ENCODE results near the gene CHTOP. TPM values are rescaled to one million over a fixed set of nuclear protein-coding genes. Genes with fewer than 3 reads are reported as not detected.
A peak's percentile ranks its signal among the peaks of the same experiment; 100 is the strongest.

The CHTOP gene
- total and polyA plus RNA-seq, 2 of the 13 experiments (the other 11 are each of a cell fraction or from before 2014, with no cell fraction given) = 38.0 to 51.9 TPM

DNA sequence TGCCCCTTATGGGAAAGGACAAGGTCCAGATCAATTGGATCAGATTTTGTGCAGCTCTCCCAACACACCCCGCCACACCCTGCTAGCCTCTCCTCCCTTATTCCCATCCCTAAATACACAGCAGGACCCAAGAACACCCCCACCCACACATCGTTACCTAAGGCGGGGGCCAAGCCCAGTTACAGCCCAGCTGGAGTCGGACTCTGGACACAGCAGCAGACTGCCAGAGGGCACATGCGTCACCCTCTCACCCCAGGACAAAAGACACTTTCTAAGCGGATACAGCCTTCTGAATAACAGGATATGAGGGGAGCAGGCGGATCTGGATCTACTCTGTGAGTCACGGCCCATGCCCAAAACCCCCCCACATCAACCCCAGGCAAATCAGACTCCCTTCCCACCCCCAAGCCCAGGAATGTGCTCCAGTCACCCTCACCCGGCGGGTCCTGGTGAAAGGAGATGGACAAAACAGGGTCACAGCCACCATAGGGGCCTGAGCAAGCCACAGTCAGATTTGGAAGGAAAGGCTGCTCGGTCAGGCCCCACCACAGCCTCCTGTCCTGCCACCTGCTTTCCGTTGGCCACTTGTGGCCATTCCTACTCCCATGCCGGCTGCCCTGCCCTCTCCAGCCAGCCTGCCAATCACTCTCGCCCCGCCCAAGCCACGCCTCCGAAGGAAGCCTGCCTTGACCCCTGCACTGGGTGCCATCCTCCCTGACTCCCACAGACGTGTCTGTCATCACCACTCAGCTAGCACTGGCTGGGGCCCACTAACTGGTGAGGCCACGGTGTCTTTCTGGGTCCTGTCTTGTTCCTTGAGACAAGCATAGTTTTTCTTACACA, 24.9 kb upstream of the CHTOP start (continued):
- no peak for TF ChIP-seq MIER3 (CRISPR knock-in tag; IDR thresholded peaks at IDR 0.05; ENCODE audit: borderline replicate concordance)
- no peak for TF ChIP-seq ZSCAN12 (CRISPR knock-in tag; IDR thresholded peaks at IDR 0.05)
- TF ChIP-seq ZNF564 (CRISPR knock-in tag; IDR thresholded peaks at IDR 0.05) = no peak
- TF ChIP-seq EEA1 (CRISPR knock-in tag; IDR thresholded peaks at IDR 0.05; ENCODE audit: borderline replicate concordance) = no peak
- TF ChIP-seq ZNF17 (CRISPR knock-in tag; IDR thresholded peaks at IDR 0.05) = no peak
- no peak; the same call in 1 of the 2 replicates for TF ChIP-seq ZFP37 (CRISPR knock-in tag; IDR thresholded peaks at IDR 0.05; ENCODE audit: borderline replicate concordance)
- peak; percentile 36 for TF ChIP-seq XRCC5 (optimal IDR thresholded peaks at IDR 0.05; ENCODE audit: low read length)
- TF ChIP-seq KLF11 (CRISPR knock-in tag; IDR thresholded peaks at IDR 0.05) = no peak
- TF ChIP-seq CBX2 (IDR thresholded peaks at IDR 0.05; ENCODE audit: low read depth, low read length) = no peak
- TF ChIP-seq CBX2 (CRISPR knock-in tag; IDR thresholded peaks at IDR 0.05; ENCODE audit: low read depth) = no peak
- TF ChIP-seq, protein P1, sequence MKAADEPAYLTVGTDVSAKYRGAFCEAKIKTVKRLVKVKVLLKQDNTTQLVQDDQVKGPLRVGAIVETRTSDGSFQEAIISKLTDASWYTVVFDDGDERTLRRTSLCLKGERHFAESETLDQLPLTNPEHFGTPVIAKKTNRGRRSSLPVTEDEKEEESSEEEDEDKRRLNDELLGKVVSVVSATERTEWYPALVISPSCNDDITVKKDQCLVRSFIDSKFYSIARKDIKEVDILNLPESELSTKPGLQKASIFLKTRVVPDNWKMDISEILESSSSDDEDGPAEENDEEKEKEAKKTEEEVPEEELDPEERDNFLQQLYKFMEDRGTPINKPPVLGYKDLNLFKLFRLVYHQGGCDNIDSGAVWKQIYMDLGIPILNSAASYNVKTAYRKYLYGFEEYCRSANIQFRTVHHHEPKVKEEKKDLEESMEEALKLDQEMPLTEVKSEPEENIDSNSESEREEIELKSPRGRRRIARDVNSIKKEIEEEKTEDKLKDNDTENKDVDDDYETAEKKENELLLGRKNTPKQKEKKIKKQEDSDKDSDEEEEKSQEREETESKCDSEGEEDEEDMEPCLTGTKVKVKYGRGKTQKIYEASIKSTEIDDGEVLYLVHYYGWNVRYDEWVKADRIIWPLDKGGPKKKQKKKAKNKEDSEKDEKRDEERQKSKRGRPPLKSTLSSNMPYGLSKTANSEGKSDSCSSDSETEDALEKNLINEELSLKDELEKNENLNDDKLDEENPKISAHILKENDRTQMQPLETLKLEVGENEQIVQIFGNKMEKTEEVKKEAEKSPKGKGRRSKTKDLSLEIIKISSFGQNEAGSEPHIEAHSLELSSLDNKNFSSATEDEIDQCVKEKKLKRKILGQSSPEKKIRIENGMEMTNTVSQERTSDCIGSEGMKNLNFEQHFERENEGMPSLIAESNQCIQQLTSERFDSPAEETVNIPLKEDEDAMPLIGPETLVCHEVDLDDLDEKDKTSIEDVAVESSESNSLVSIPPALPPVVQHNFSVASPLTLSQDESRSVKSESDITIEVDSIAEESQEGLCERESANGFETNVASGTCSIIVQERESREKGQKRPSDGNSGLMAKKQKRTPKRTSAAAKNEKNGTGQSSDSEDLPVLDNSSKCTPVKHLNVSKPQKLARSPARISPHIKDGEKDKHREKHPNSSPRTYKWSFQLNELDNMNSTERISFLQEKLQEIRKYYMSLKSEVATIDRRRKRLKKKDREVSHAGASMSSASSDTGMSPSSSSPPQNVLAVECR (CRISPR knock-in tag; IDR thresholded peaks at IDR 0.05; ENCODE audit: borderline replicate concordance) = peak; percentile 57; the same call in 1 of the 2 replicates
- TF ChIP-seq ZNF670 (CRISPR knock-in tag; IDR thresholded peaks at IDR 0.05; ENCODE audit: borderline replicate concordance) = peak; percentile 83; the same call in 1 of the 2 replicates
- no peak for TF ChIP-seq SP1 (IDR thresholded peaks at IDR 0.05)
- peak; percentile 85 for TF ChIP-seq SP1 (CRISPR knock-in tag; IDR thresholded peaks at IDR 0.05)
- TF ChIP-seq, protein P2, sequence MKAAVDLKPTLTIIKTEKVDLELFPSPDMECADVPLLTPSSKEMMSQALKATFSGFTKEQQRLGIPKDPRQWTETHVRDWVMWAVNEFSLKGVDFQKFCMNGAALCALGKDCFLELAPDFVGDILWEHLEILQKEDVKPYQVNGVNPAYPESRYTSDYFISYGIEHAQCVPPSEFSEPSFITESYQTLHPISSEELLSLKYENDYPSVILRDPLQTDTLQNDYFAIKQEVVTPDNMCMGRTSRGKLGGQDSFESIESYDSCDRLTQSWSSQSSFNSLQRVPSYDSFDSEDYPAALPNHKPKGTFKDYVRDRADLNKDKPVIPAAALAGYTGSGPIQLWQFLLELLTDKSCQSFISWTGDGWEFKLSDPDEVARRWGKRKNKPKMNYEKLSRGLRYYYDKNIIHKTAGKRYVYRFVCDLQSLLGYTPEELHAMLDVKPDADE (CRISPR knock-in tag; IDR thresholded peaks at IDR 0.05) = no peak
- TF ChIP-seq, protein P3, sequence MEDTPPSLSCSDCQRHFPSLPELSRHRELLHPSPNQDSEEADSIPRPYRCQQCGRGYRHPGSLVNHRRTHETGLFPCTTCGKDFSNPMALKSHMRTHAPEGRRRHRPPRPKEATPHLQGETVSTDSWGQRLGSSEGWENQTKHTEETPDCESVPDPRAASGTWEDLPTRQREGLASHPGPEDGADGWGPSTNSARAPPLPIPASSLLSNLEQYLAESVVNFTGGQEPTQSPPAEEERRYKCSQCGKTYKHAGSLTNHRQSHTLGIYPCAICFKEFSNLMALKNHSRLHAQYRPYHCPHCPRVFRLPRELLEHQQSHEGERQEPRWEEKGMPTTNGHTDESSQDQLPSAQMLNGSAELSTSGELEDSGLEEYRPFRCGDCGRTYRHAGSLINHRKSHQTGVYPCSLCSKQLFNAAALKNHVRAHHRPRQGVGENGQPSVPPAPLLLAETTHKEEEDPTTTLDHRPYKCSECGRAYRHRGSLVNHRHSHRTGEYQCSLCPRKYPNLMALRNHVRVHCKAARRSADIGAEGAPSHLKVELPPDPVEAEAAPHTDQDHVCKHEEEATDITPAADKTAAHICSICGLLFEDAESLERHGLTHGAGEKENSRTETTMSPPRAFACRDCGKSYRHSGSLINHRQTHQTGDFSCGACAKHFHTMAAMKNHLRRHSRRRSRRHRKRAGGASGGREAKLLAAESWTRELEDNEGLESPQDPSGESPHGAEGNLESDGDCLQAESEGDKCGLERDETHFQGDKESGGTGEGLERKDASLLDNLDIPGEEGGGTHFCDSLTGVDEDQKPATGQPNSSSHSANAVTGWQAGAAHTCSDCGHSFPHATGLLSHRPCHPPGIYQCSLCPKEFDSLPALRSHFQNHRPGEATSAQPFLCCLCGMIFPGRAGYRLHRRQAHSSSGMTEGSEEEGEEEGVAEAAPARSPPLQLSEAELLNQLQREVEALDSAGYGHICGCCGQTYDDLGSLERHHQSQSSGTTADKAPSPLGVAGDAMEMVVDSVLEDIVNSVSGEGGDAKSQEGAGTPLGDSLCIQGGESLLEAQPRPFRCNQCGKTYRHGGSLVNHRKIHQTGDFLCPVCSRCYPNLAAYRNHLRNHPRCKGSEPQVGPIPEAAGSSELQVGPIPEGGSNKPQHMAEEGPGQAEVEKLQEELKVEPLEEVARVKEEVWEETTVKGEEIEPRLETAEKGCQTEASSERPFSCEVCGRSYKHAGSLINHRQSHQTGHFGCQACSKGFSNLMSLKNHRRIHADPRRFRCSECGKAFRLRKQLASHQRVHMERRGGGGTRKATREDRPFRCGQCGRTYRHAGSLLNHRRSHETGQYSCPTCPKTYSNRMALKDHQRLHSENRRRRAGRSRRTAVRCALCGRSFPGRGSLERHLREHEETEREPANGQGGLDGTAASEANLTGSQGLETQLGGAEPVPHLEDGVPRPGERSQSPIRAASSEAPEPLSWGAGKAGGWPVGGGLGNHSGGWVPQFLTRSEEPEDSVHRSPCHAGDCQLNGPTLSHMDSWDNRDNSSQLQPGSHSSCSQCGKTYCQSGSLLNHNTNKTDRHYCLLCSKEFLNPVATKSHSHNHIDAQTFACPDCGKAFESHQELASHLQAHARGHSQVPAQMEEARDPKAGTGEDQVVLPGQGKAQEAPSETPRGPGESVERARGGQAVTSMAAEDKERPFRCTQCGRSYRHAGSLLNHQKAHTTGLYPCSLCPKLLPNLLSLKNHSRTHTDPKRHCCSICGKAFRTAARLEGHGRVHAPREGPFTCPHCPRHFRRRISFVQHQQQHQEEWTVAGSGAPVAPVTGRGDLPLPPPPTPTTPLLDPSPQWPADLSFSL (CRISPR knock-in tag; IDR thresholded peaks at IDR 0.05) = no peak
- TF ChIP-seq TEAD2 (CRISPR knock-in tag; IDR thresholded peaks at IDR 0.05) = no peak
- 0 out of 2 replicates have a peak, but pooled peaks have one; percentile 16 for TF ChIP-seq FOXK1 (CRISPR knock-in tag; IDR thresholded peaks at IDR 0.05; ENCODE audit: borderline replicate concordance, low read depth)

Measured in HepG2 (cell line).